ENCODE measurements around the gene LDB3.

DNA sequence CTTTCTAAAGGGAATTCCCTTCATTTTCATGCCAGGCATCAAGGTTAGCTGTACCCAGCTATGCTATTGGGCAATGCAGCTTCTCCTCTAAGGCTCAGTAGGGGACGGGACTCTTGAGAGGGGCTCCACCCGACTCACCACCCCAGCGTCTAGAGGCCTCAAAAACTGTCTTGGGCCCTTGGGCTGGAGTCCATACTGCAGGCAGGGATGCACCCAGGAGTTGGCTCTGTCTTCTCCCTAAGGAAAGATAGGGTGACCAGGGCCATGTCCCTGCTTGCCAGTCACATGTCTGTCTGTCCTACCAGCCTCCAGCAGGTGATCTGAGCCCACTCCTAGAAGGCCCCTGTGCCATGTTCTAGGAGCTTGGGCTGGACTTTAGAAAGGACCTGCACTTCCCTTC, 12.7 kb upstream of the LDB3 start:
- TF ChIP-seq EZH2 (IDR thresholded peaks at IDR 0.05; ENCODE audit: borderline replicate concordance, low read length) = no peak
- TF ChIP-seq, protein P1, sequence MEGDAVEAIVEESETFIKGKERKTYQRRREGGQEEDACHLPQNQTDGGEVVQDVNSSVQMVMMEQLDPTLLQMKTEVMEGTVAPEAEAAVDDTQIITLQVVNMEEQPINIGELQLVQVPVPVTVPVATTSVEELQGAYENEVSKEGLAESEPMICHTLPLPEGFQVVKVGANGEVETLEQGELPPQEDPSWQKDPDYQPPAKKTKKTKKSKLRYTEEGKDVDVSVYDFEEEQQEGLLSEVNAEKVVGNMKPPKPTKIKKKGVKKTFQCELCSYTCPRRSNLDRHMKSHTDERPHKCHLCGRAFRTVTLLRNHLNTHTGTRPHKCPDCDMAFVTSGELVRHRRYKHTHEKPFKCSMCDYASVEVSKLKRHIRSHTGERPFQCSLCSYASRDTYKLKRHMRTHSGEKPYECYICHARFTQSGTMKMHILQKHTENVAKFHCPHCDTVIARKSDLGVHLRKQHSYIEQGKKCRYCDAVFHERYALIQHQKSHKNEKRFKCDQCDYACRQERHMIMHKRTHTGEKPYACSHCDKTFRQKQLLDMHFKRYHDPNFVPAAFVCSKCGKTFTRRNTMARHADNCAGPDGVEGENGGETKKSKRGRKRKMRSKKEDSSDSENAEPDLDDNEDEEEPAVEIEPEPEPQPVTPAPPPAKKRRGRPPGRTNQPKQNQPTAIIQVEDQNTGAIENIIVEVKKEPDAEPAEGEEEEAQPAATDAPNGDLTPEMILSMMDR (IDR thresholded peaks at IDR 0.05; ENCODE audit: low read length) = no peak

Measured in OCI-LY1 (cell line).